ENCODE results near the gene IKBKG.
"Not testable (repeated sequence)": the region's sequence is repeated elsewhere in the genome, so short reads cannot be mapped to it uniquely, and the experiment has no call there.

The IKBKG gene

GRCh38 chrX:154529206-154529612, 18.2 kb upstream of the IKBKG start:
- Histone ChIP-seq H3K4me3 (ENCODE audit: extremely low read depth, insufficient read depth, low read length, poor library complexity, severe bottlenecking) (no peak overlapping the region), H3K36me3 (ENCODE audit: control insufficient read depth, insufficient read depth, low read length) (peaks cover 17% of the 10 kb centered on the region), H3K27ac (ENCODE audit: low read depth, low read length, severe bottlenecking) (no peak overlapping the region), H3K9me3 (ENCODE audit: control insufficient read depth, low read length) (no peaks in the 10 kb centered on the region), H3K4me1 (ENCODE audit: control insufficient read depth, insufficient read depth, low read length, poor library complexity, severe bottlenecking) (peaks cover 8% of the 10 kb centered on the region)
- 94 to 100% methylated on average over 2 to 4 of the region's 6 CpGs for WGBS, 2 experiments (ENCODE audit: insufficient coverage in 2 of 2)

GRCh38 chrX:154530286-154530685, 17.1 kb upstream of the IKBKG start:
- 95% methylated on average over 11 of the region's 11 CpGs; no CpG with 5 or more reads in 1 of the 2 experiments for WGBS, 2 experiments (ENCODE audit: insufficient coverage in 2 of 2)
- peaks cover 11% of the 10 kb centered on the region for H3K4me1 ChIP-seq (ENCODE audit: control insufficient read depth, insufficient read depth, low read length, poor library complexity, severe bottlenecking)

GRCh38 chrX:154531626-154532025, 15.8 kb upstream of the IKBKG start:
- H3K36me3 ChIP-seq (ENCODE audit: control insufficient read depth, insufficient read depth, low read length), result peaks cover 26% of the 10 kb centered on the region
- no peaks in the 10 kb centered on the region for H3K9me3 ChIP-seq (ENCODE audit: control insufficient read depth, low read length)
- peaks cover 11% of the 10 kb centered on the region for H3K4me1 ChIP-seq (ENCODE audit: control insufficient read depth, insufficient read depth, low read length, poor library complexity, severe bottlenecking)
- no peak overlapping the region for H3K4me3 ChIP-seq (ENCODE audit: extremely low read depth, insufficient read depth, low read length, poor library complexity, severe bottlenecking)
- 55% methylated on average over 4 of the region's 16 CpGs; no CpG with 5 or more reads in 1 of the 2 experiments for WGBS, 2 experiments (ENCODE audit: insufficient coverage in 2 of 2)
- H3K27ac ChIP-seq (ENCODE audit: low read depth, low read length, severe bottlenecking), result peak overlapping the region; percentile 66

More at GRCh38 chrX:154530286-154530685, 17.1 kb upstream of the IKBKG start:
- Histone ChIP-seq H3K9me3 (ENCODE audit: control insufficient read depth, low read length) (no peaks in the 10 kb centered on the region), H3K27ac (ENCODE audit: low read depth, low read length, severe bottlenecking) (no peak overlapping the region), H3K36me3 (ENCODE audit: control insufficient read depth, insufficient read depth, low read length) (peaks cover 21% of the 10 kb centered on the region), H3K4me3 (ENCODE audit: extremely low read depth, insufficient read depth, low read length, poor library complexity, severe bottlenecking) (no peak overlapping the region)

GRCh38 chrX:154532690-154533089, 14.7 kb upstream of the IKBKG start:
- WGBS, 2 experiments (ENCODE audit: insufficient coverage in 2 of 2), result 97 to 98% methylated on average over 4 to 14 of the region's 23 CpGs
- no peaks in the 10 kb centered on the region for H3K9me3 ChIP-seq (ENCODE audit: control insufficient read depth, low read length)
- H3K4me3 ChIP-seq (ENCODE audit: extremely low read depth, insufficient read depth, low read length, poor library complexity, severe bottlenecking), result no peak overlapping the region
- peaks cover 11% of the 10 kb centered on the region for H3K4me1 ChIP-seq (ENCODE audit: control insufficient read depth, insufficient read depth, low read length, poor library complexity, severe bottlenecking)
- no peak overlapping the region for H3K27ac ChIP-seq (ENCODE audit: low read depth, low read length, severe bottlenecking)
- peaks cover 26% of the 10 kb centered on the region for H3K36me3 ChIP-seq (ENCODE audit: control insufficient read depth, insufficient read depth, low read length)

GRCh38 chrX:154534526-154535322, 12.7 kb upstream of the IKBKG start:
- Histone ChIP-seq H3K4me1 (ENCODE audit: control insufficient read depth, insufficient read depth, low read length, poor library complexity, severe bottlenecking) (peaks cover 11% of the 10 kb centered on the region), H3K9me3 (ENCODE audit: control insufficient read depth, low read length) (no peaks in the 10 kb centered on the region), H3K36me3 (ENCODE audit: control insufficient read depth, insufficient read depth, low read length) (peaks cover 31% of the 10 kb centered on the region), H3K27ac (ENCODE audit: low read depth, low read length, severe bottlenecking) (no peak overlapping the region), H3K4me3 (ENCODE audit: extremely low read depth, insufficient read depth, low read length, poor library complexity, severe bottlenecking) (no peak overlapping the region)
- 26 to 62% methylated on average over 14 to 15 of the region's 34 CpGs for WGBS, 2 experiments (ENCODE audit: insufficient coverage in 2 of 2)

- peaks cover 31% of the 10 kb centered on the region for H3K36me3 ChIP-seq (ENCODE audit: control insufficient read depth, insufficient read depth, low read length)
- 95 to 98% methylated on average over 4 to 6 of the region's 9 CpGs for WGBS, 2 experiments (ENCODE audit: insufficient coverage in 2 of 2)
- H3K27ac ChIP-seq (ENCODE audit: low read depth, low read length, severe bottlenecking), result no peak overlapping the region
- H3K9me3 ChIP-seq (ENCODE audit: control insufficient read depth, low read length), result no peaks in the 10 kb centered on the region
- H3K4me3 ChIP-seq (ENCODE audit: extremely low read depth, insufficient read depth, low read length, poor library complexity, severe bottlenecking), result no peak overlapping the region
- H3K4me1 ChIP-seq (ENCODE audit: control insufficient read depth, insufficient read depth, low read length, poor library complexity, severe bottlenecking), result peaks cover 6% of the 10 kb centered on the region
Measured at GRCh38 chrX:154535892-154536291, 11.5 kb upstream of the IKBKG start.

GRCh38 chrX:154539077-154539476, 8.3 kb upstream of the IKBKG start:
- Histone ChIP-seq H3K36me3 (ENCODE audit: control insufficient read depth, insufficient read depth, low read length) (peaks cover 15% of the 10 kb centered on the region), H3K4me1 (ENCODE audit: control insufficient read depth, insufficient read depth, low read length, poor library complexity, severe bottlenecking) (peaks cover 16% of the 10 kb centered on the region), H3K9me3 (ENCODE audit: control insufficient read depth, low read length) (no peaks in the 10 kb centered on the region), H3K27ac (ENCODE audit: low read depth, low read length, severe bottlenecking) (no peak overlapping the region), H3K4me3 (ENCODE audit: extremely low read depth, insufficient read depth, low read length, poor library complexity, severe bottlenecking) (no peak overlapping the region)
- 92 to 97% methylated on average over 2 to 4 of the region's 8 CpGs for whole genome bisulfite sequencing, 2 experiments (ENCODE audit: insufficient coverage in 2 of 2)

- not testable (repeated sequence) for H3K4me3 ChIP-seq (ENCODE audit: extremely low read depth, insufficient read depth, low read length, poor library complexity, severe bottlenecking); H3K9me3 ChIP-seq (ENCODE audit: control insufficient read depth, low read length); H3K27ac ChIP-seq (ENCODE audit: low read depth, low read length, severe bottlenecking)
- Histone ChIP-seq H3K36me3 (ENCODE audit: control insufficient read depth, insufficient read depth, low read length) (peaks cover 18% of the 10 kb centered on the region), H3K4me1 (ENCODE audit: control insufficient read depth, insufficient read depth, low read length, poor library complexity, severe bottlenecking) (peaks cover 12% of the 10 kb centered on the region)
- WGBS, 2 experiments (ENCODE audit: insufficient coverage in 2 of 2), result 92 to 95% methylated on average over 2 of the region's 7 CpGs
Measured at GRCh38 chrX:154540365-154540764, 7.1 kb upstream of the IKBKG start.

GRCh38 chrX:154540897-154541535, 6.4 kb upstream of the IKBKG start:
- Histone ChIP-seq H3K36me3 (ENCODE audit: control insufficient read depth, insufficient read depth, low read length) (peaks cover 13% of the 10 kb centered on the region), H3K9me3 (ENCODE audit: control insufficient read depth, low read length) (no peaks in the 10 kb centered on the region), H3K4me3 (ENCODE audit: extremely low read depth, insufficient read depth, low read length, poor library complexity, severe bottlenecking) (no peak overlapping the region), H3K4me1 (ENCODE audit: control insufficient read depth, insufficient read depth, low read length, poor library complexity, severe bottlenecking) (peaks cover 12% of the 10 kb centered on the region), H3K27ac (ENCODE audit: low read depth, low read length, severe bottlenecking) (peak overlapping the region; percentile 13)
- WGBS, 2 experiments (ENCODE audit: insufficient coverage in 2 of 2), result 93 to 95% methylated on average over 2 to 10 of the region's 19 CpGs

GRCh38 chrX:154541589-154541895, 5.9 kb upstream of the IKBKG start:
- H3K4me1 ChIP-seq (ENCODE audit: control insufficient read depth, insufficient read depth, low read length, poor library complexity, severe bottlenecking), result peaks cover 12% of the 10 kb centered on the region
- H3K27ac ChIP-seq (ENCODE audit: low read depth, low read length, severe bottlenecking), result peak overlapping the region; percentile 13
- H3K36me3 ChIP-seq (ENCODE audit: control insufficient read depth, insufficient read depth, low read length), result peaks cover 13% of the 10 kb centered on the region
- WGBS, 2 experiments (ENCODE audit: insufficient coverage in 2 of 2), result 94 to 95% methylated on average over 4 of the region's 5 CpGs
- H3K4me3 ChIP-seq (ENCODE audit: extremely low read depth, insufficient read depth, low read length, poor library complexity, severe bottlenecking), result no peak overlapping the region
- H3K9me3 ChIP-seq (ENCODE audit: control insufficient read depth, low read length), result no peaks in the 10 kb centered on the region

Data from mesodermal cell (in vitro differentiated cells).